GM21786 (cell line): ENCODE measurements around the gene CALM3.
"Not testable (repeated sequence)": the region's sequence is repeated elsewhere in the genome, so short reads cannot be mapped to it uniquely, and the experiment has no call there.

ENCODE experiments used
- ATAC-seq: cut with Tn5 transposase; IDR thresholded peaks from one replicate; pipeline ENCODE4 v1.9.1; 2021; ENCODE audit not compliant: unreplicated experiment

CALM3 gene

DNA sequence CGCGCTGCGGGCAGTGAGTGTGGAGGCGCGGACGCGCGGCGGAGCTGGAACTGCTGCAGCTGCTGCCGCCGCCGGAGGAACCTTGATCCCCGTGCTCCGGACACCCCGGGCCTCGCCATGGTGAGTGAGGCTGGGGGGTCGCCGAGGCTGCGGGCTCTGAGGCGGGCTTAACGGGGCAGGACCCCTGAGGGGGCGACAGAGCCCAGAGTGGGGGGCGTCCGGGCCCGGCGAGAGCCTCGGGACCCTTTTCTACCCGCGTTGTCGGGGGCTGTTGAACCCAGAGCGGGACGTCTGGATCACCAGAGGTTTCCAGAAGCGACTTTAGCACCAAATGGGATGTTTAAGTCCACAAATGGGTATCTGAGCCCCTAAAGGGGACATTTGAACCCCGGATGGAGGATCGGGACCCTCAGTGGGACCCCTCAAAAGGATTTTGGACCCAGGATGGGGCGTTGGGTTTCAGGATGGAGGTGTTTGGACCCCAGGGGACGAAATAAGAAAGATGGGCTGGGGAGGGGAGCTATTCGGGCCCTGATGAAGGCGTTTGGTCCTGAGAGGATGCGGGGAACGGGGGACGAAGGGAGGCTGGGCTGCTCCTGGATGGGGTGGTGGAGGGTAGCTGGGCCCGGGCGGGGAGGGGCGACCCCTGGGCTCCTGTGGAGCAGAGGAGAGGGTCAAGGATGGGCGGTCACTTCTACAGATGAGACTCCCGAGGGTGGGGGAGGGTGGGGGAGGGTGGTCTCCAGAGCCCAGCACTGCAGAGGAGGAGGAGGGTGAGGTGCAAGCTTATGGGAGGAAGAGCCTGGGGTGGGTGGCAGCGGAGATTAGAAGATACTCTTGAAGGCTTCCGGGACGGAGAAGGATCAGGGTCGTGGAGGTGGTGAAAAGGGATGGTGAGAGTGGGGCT lies at the start of gene CALM3:
TSS of gene CALM3 (plus strand) at position 13 of the 907 bp plus-strand sequence. CDS start at position 118, 105 bp downstream.
- no peak for ATAC-seq

DNA sequence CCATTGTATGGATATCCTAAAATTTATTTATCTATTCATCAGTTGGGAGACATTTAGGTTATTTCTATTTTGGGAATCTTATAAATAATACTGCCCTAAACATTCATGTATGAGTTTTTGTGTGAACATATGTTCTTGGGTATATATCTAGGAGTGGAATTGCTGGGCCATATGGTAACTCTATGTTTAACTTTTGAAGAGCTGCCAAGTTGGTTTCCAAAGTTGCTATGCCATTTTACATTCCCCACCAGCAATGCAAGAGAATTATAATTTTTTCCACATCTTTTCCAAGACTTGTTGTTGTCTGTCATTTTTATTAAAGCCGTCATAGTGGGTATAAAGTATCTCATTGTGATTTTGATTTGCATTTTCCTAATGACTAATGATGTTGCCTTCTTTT lies 48.2 kb upstream of the CALM3 start:
- no peak for ATAC-seq

DNA sequence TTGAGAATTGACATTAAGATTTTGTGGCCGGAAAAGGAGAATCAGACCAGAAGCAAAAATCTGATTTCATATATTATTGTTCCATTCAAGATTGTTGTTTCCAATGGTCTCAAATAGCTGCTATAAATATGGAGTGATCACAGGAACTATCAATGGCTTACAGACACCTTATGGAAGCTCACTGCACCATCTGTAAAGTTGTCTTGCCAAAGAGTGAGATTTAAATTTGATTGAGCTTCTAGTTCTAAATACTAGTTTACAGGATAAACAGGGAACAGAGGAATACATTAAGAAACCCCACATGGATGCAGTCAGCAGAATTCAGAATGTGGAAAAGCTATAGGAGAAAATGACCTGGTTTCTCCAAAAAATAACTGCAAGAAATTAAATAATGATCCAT lies 47.0 kb upstream of the CALM3 start:
- ATAC-seq: no peak

DNA sequence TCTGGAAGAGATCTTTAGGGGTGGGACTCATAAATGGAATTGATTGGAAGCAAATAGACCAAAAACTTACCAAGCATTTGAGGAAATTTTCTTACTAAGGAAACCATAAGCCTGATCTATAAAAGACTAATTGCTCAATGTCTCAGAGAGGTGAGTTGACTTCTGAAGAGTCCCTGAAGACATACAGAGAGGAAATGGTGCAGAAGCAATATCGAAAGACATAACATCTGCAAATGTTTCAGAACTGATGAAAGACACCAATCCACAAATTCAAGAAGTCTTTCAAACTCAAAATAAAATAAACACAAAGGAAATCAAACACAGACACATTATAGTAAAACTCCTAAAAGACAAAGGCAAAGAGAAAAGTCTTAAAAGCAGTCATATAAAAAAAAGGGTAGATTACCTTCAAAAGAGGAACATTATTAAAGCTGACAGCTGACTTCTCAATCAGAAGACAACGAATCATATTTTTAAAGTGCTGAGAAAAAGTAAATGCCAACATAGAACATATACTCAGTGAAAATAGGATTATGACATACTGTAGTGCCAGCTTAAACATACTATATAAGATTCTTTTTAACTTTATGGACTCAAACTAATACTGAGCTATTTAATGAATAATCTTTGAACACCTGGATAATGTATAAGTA lies 45.4 kb upstream of the CALM3 start:
- ATAC-seq: no peak

DNA sequence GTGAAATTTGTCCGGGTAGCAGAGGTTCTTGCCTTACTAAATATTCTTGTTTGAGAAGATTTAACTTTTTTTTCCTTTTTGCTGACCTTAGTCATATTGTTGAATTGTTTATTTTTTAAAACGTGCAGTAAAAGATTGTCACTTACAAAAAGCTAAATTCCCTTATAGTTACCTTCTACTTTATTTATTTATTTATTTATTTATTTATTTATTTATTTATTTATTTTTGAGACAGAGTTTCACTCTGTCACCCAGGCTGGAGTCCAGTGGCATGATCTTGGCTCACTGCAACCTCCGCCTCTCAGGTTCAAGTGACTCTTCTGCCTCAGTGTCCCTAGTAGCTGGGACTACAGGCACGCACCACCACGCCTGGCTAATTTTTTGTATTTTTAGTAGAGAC lies 44.7 kb upstream of the CALM3 start:
- ATAC-seq: not testable (repeated sequence)

DNA sequence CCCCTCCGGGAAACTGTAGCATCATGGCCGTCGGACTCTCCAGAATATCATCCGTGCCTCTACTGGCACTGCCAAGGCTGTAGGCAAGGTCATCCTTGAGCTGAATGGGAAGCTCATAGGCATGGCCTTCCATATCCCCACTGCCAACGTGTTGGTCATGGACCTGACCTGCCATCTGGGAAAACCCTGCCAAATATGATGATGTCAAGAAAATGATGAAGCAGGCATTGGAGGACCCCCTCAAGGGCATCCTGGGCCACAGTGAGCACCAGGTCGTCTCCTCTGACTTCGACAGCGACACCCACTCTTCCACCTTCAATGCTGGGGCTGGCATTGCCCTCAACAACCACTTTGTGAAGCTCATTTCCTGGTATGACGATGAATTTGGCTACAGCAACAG lies 41.9 kb upstream of the CALM3 start:
- no peak for ATAC-seq

DNA sequence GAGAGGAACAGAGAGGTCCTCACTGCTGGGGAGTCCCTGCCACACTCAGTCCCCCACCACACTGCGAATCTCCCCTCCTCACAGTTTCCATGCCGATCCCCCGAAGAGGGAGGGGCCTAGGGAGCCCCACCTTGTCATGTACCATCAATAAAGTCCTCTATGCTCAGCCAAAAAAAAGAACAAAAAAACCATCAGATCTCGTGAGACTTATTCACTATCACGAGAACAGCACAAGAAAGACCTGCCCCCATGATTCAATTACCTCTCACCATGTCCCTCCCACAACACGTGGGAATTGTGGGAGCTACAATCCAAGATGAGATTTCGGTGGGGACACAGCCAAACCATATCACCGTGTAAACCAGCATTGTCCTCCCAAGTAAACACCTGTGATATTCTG lies 41.5 kb upstream of the CALM3 start:
- not testable (repeated sequence) for ATAC-seq

DNA sequence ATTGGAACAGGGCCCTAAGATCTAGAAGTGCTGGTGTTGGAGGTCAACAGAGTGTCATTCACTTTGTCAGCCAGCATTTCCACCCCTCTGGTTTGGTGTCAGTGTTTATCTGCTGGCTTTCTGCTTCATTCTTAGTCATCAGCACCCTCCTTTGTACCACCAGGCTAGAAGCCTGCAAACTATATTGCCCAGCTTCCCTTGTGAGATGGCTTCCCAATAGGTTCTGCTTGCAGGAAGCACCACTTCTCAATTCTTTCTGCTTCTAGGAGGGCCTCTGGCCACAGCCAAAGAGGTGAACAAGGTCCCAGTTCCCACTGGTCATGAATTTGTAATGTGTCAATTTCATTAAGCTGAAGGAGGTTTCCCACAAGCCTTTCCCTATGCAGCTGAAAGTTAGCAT lies 36.4 kb upstream of the CALM3 start:
- no peak for ATAC-seq

DNA sequence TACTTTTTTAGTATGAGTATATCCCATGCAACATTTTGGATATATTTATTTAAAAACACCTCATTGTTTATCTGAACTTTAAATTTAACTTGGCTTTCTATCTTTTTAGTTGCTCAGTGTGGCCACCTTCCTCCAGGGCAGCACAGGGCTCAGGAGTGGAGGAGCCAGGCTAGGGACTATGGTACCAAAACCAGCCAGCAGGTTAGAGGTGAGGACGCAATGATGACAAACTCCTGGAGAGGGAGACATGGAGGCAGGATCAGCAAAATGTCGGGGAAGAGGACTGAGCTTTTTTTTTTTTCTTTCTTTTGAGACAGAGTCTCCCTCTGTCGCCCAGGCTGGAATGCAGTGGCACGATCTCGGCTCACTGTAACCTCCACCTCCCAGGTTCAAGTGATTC lies 29.6 kb upstream of the CALM3 start:
- ATAC-seq: no peak

DNA sequence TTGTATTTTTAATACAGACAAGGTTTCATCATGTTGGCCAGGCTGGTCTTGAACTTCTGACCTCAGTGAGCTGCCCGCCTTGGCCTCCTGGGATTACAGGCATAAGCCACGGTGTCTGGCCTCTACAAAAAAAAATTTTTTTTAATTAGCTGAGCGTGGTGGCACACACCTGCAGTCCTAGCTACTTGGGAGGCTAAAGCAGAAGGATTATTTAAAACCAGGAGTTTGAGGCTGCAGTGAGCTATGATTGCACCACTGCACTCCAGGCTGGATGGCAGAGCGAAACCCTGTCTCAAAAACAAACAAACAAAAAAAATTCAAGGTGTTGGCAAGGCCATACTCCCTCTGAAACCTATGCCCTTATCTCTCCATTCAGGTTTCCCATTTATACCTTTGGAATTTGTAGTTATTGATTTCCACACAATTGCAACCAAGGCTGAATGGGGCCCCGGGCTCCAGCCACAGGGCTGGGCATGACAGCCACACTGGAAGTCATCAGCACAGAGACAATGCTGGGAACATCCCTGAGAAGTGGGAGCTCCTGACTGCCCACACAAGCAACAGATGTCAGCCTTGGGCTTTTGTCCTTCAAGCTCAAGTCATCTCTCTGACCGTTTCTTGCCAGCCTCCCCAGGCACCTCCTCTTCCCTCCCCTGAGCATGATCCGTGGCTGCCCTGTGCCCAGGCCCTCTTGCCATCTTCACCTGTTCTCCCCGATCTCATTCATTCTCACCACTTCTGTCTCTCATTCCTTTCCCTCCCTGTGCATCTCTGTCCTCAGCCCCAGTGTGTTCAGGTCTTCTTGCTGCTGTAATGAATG lies 27.2 kb upstream of the CALM3 start:
- no peak for ATAC-seq

DNA sequence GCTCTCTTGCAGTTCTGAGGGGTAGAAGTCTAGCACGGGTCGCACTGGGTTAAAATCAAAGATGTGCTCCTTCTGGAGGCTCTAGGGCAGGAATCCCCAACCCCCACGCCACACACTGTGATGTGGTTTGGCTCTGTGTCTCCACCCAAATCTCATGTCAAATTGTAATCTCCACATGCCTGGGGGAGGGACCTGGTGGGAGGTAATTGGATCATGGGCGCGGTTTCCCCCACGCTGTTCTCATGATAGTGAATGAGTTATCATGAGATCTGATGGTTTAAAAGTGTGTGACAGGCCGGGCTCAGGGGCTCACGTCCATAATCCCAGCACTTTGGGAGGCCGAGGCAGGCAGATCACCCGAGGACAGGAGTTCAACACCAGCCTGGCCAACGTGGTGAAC lies 26.6 kb upstream of the CALM3 start:
- ATAC-seq: no peak

DNA sequence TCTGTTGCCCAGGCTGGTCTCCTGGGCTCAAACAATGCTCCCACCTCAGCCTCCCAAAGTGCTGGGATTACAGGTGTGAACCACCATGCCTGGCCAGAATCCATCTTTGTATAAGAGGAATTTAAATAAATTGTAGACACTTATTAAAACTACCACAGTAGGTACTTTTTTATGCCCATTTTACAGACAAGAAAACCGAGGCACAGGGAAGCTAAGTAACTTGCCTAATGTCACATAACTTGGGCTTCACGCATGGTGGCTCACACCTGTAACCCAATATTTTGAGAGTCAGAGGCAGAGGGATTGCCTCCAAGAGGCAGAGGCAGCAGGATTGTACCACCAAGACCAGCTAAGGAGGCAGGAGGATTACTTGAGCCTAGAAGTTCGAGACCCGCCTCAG lies 22.7 kb upstream of the CALM3 start:
- no peak for ATAC-seq

DNA sequence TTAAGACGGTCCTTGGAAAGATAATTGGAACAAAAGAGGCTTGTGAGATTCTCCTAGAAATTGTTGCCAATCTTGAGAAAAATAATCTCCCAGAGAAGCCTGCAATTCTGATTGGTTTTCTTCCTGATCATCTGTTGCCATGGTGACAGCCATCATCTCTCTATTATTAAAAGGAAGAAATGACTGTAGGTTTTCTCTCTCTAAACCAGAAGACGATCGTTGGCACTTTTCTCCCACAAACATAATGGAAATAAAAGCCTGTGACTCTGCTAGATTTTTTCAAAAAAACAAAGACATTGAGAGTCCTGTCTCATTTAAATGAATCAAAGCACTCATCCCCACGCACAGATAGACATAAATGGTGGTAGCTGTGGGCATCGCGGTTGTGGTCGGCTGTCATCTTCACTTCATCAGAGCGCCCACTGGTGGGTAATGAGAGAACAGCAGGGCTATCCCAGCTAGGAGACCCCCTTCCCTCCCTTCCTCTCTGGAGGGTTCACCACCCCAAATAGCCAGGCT lies 21.7 kb upstream of the CALM3 start:
- ATAC-seq: no peak

DNA sequence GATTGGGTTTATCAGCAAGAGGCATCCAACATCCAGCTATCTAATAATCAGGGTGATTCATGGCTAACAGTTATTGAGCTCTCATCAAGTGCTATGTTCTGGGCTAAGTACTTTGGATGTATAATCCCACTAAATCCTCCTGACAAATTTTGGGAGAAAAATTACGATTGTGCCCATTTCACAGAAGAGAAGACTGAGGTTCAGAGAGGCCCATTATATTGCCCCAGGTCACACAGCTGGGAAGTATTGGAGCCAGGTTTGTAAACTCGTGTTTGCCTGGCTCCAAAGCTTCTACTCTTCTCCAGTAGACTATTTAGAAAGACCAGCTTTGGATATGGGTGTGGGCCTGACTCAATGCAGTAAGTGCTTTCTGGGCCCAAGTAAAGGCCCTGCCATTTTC lies 20.9 kb upstream of the CALM3 start:
- ATAC-seq: no peak

DNA sequence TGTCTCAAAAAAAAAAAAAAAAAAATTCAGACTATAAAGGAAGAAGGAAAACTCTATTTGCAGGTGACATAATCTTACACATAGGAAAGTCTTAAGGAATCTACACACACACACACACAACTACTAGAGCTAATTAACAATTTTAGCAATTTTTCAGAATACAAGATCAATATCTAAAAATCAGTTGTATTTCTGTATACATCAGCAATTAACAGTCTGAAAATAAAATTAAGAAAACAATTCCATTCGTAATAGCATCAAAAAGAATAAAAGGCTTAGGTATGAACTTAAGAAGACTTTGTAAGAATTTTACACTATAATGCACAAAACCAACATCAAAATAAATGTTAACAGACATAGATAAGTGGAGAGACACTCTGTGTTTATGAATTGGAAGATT lies 15.6 kb upstream of the CALM3 start:
- no peak for ATAC-seq

DNA sequence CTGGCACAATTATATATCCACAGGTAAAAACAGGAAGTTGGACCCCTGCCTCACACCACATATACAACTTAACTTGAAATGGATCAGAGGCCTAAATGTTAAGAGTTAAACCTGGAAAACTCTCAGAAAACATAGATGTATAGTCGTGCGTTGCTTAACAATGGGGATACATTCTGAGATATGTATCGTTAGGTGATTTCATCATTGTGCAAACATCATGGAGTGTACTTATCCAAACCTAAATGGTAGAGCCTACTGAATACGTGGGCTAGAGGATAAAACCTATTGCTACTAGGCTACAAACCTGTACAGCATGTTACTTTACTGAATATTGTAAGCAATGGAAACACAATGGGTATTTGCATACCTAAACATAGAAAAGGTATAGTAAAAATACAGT lies 14.8 kb upstream of the CALM3 start:
- no peak for ATAC-seq

DNA sequence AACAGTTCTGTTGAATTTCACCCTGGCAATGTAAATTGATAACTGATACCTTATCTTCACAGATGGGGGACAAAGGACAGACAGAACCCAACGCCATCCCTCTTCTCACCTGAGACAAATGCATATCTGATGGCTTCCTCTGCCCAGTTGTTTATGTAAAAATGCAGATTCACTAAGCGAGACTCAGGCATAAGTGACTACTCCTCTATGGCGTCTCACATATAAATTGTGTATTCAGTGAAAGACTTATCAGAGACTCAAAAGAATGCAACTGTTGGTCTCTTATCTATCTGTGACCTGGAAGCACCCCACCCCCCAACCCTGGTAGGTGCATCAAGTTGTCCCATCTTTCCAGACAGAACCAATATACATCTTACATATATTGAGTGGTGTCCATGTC lies 13.3 kb upstream of the CALM3 start:
- ATAC-seq: no peak

DNA sequence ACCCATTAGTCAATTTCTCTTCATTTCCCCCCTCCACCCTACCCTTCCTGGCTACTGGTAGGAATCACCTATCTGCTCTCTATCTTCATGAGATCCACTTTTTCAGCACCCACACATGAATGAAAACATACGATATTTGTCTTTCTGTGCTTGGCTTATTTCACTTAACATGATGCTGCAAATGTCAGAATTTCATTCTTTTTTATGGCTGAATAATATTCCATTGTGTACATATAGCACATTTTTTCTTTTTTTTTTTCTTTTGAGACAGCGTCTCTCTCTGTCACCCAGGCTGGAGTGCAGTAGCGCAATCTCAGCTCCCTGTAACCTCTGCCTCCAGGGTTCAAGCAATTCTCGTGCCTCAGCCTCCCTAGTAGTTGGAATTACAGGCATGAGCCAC lies 9.9 kb upstream of the CALM3 start:
- ATAC-seq: no peak

DNA sequence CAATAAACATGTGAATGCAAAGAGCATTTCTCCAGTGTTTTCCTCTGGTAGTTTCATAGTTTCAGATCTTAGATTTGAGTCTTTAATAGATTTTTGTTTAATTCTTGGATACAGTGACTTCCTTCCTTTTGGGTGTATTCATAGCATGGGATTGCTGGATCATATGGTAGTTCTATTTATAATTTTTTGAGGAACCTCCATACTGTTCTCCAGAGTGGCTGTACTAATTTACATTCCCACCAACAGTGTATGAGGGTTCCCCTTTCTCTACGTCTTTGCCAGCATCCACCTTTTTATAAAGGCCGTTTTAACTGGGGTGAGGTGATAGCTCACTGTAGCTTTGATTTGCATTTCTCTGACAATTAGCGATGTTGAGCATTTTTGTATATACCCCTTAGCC lies 9.3 kb upstream of the CALM3 start:
- ATAC-seq: no peak

DNA sequence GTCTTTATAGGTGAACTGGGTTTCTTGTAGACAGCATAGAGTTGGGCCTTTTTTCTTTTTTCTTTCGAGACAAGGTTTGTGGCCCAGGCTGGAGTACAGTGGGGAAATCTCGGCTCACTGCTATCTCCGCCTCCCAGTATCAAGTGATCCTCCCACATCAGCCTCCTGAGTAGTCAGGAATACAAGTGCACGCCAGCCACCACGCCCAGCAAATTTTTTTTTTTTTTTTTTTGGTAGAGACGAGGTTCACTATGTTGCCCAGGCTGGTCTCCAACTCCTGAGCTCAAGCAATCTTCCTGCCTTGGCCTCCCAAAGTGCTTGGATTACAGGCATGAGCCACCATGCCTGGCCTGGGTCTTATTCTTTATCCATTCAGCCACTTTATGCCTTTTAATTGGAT lies 5.1 kb upstream of the CALM3 start:
- ATAC-seq: no peak

DNA sequence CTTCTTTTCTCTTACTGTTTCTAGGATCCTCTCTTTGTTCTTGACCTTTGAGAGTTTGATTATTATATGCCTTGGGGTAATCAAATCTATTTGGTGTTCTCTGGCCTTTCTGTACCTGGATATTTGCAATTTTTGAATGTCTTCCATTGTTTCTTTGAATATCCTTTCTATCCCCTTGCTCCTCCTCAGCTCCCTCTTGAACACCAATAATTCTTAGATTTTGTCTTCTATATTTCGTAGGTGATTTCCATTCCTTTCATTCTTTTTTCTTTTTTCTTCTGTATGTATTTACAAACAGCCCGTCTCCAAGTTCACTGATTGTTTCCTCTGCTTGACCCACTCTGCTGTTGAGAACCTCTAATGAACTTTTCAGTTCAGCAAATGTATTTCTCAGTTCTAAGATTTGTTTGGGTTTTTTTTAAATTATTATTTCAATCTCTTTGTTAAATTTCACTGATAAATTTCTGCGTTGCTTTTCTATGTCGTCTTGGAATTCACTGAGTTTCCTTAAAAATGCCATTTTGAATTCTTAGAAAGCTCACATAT lies 2.7 kb upstream of the CALM3 start:
- ATAC-seq: no peak
